Nephron progenitor cell (in vitro differentiated cells): ENCODE measurements around the gene TNS4.

Source experiments
- DNase-seq: peaks from one replicate; pipeline ENCODE4 v3.0.0; 2021
- H3K27ac Mint-ChIP-seq: 2 replicates; pipeline ENCODE4 v1.8.0; 2021; ENCODE audit warnings: mild to moderate bottlenecking, moderate library complexity, mixed read lengths
- H3K27me3 Mint-ChIP-seq: 2 replicates; pipeline ENCODE4 v1.8.0; 2021; ENCODE audit warnings: mild to moderate bottlenecking, low read depth, mixed read lengths; ENCODE audit not compliant: poor library complexity
- H3K36me3 Mint-ChIP-seq: 2 replicates; pipeline ENCODE4 v1.8.0; 2021; ENCODE audit warnings: low read depth, mixed read lengths
- H3K4me1 Mint-ChIP-seq: 2 replicates; pipeline ENCODE4 v1.8.0; 2021; ENCODE audit warnings: mixed read lengths
- H3K4me3 Mint-ChIP-seq: 2 replicates; pipeline ENCODE4 v1.8.0; 2021; ENCODE audit warnings: mild to moderate bottlenecking, moderate library complexity, mixed read lengths
- H3K9me3 Mint-ChIP-seq: 2 replicates; pipeline ENCODE4 v1.8.0; 2021; ENCODE audit warnings: mild to moderate bottlenecking, moderate library complexity, mixed read lengths
- TF ChIP-seq, protein P1 (sequence below): fragments of 200-600 bp; sonication (generic); IDR thresholded peaks from 2 replicates; pipeline ENCODE4 v1.5.0; 2021; ENCODE audit warnings: antibody characterized with exemption

Gene TNS4

DNA sequence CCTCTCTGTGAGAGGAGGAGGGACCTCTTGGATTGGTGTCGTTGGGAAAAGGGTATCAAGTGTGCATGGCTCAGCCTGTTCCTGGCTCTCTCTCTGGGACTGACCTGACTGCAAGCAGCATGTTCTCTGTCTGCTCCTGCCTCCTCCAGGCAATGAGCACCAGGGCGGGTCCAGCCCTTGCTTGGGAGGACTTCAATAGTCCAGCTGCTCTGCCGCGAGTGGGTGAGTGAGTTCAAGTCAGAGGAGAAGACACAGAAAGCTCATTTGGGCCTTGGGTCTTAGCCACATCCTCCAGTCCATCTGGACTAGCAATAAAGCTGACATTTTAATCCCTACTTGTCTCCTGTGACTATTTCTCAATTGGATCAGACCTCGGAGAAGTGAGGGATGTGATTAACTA is 25.2 kb upstream of the TNS4 start:
- peaks cover 25% of the 10 kb centered on the region for H3K4me1 Mint-ChIP-seq
- TF ChIP-seq, protein P1, sequence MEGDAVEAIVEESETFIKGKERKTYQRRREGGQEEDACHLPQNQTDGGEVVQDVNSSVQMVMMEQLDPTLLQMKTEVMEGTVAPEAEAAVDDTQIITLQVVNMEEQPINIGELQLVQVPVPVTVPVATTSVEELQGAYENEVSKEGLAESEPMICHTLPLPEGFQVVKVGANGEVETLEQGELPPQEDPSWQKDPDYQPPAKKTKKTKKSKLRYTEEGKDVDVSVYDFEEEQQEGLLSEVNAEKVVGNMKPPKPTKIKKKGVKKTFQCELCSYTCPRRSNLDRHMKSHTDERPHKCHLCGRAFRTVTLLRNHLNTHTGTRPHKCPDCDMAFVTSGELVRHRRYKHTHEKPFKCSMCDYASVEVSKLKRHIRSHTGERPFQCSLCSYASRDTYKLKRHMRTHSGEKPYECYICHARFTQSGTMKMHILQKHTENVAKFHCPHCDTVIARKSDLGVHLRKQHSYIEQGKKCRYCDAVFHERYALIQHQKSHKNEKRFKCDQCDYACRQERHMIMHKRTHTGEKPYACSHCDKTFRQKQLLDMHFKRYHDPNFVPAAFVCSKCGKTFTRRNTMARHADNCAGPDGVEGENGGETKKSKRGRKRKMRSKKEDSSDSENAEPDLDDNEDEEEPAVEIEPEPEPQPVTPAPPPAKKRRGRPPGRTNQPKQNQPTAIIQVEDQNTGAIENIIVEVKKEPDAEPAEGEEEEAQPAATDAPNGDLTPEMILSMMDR, result no peak
- peaks cover 3% of the 10 kb centered on the region for H3K27me3 Mint-ChIP-seq
- peaks cover 38% of the 10 kb centered on the region for H3K9me3 Mint-ChIP-seq
- no peak for DNase-seq
- peaks cover 14% of the 10 kb centered on the region for H3K36me3 Mint-ChIP-seq
- H3K27ac Mint-ChIP-seq, result no peak overlapping the region
- H3K4me3 Mint-ChIP-seq, result no peak overlapping the region

DNA sequence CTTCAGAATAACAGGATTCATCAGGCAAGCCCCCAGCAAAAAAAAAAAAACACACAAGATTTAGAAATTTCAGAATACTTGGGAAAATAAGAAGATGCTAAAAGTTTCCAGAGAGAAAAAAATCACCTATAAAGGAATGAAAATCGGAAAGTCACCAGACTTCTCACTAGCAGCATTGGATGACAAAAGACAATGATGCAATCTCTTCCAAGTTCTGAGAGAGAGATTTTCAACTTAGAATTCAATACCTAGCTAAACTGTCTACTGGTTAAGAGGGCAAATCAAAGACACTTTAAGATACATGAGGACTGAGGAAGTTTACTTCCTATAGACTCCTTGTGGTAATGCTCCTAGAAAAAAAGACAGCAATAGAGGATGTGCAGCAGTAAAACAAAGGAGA is 23.9 kb upstream of the TNS4 start:
- TF ChIP-seq, protein P1, result no peak
- peaks cover 38% of the 10 kb centered on the region for H3K9me3 Mint-ChIP-seq
- H3K36me3 Mint-ChIP-seq, result peaks cover 14% of the 10 kb centered on the region
- peaks cover 18% of the 10 kb centered on the region for H3K4me1 Mint-ChIP-seq
- no peak overlapping the region for H3K4me3 Mint-ChIP-seq
- no peak for DNase-seq
- H3K27me3 Mint-ChIP-seq, result peaks cover 2% of the 10 kb centered on the region
- H3K27ac Mint-ChIP-seq, result no peak overlapping the region

- DNase-seq, result no peak
- Mint-ChIP-seq H3K36me3 (peaks cover 14% of the 10 kb centered on the region), H3K4me1 (peaks cover 17% of the 10 kb centered on the region), H3K27ac (no peak overlapping the region), H3K27me3 (no peaks in the 10 kb centered on the region), H3K4me3 (no peak overlapping the region), H3K9me3 (peaks cover 38% of the 10 kb centered on the region)
- TF ChIP-seq, protein P1, result no peak
Measured at GRCh38 chr17:40524243-40524965, 23.0 kb upstream of the TNS4 start.

DNA sequence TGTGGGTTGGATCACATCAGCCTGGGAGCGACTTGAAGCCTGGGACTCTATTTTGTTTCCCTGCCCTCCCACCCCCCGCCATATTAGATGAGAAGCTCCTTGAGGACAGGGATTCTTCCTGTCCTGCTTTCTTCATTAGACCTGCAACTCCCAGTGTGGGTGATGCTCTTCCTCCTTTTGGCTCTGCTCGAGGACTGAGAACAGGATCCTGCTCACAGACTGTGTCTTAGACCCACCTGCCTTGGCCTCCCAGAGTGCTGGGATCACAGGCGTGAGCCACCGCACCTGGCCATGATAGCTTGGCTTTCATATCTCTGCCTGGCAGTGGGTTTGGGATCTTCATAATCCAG is 21.5 kb upstream of the TNS4 start:
- Mint-ChIP-seq H3K27me3 (peaks cover 3% of the 10 kb centered on the region), H3K36me3 (peaks cover 14% of the 10 kb centered on the region), H3K9me3 (peaks cover 38% of the 10 kb centered on the region), H3K4me3 (no peak overlapping the region), H3K27ac (no peak overlapping the region), H3K4me1 (peaks cover 11% of the 10 kb centered on the region)
- no peak for DNase-seq
- TF ChIP-seq, protein P1, result no peak

GRCh38 chr17:40522250-40522960 is 21.0 kb upstream of the TNS4 start:
- Mint-ChIP-seq H3K27me3 (peaks cover 4% of the 10 kb centered on the region), H3K4me1 (peaks cover 11% of the 10 kb centered on the region), H3K9me3 (peaks cover 35% of the 10 kb centered on the region), H3K27ac (no peak overlapping the region), H3K36me3 (peaks cover 14% of the 10 kb centered on the region), H3K4me3 (no peak overlapping the region)
- TF ChIP-seq, protein P1, result no peak
- DNase-seq, result no peak
